AG10803 (cell line): ENCODE results near the gene VAX1.
"Not testable (repeated sequence)": the region's sequence is repeated elsewhere in the genome, so short reads cannot be mapped to it uniquely, and the experiment has no call there.

Source experiments
- DNase-seq: peaks from one replicate; pipeline ENCODE4 v3.0.0; 2010; ENCODE audit warnings: low read depth
- H3K4me3 ChIP-seq: 2 replicates; pipeline ENCODE4 v1.5.1; 2011; ENCODE audit warnings: mild to moderate bottlenecking, low read length, control low read depth
- TF ChIP-seq, protein P1 (sequence below): conservative IDR thresholded peaks from 2 replicates; pipeline ENCODE4 v1.5.1; 2011; ENCODE audit warnings: mild to moderate bottlenecking, low read length, control low read depth, inconsistent platforms

VAX1 gene

DNA sequence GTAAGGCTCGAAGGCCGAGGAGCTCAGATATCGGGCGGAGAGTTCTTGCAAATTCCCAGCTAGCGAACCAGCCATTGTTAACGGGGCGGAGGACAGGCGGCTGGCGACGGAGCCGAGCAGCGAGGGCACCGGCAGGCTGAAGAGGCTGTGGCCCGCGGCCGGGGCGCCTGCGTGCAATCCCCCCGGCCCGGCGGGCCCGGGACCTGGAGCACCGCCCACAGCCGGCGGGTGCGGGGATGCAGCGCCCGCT is 4.1 kb downstream of the VAX1 start:
- no peak overlapping the region for H3K4me3 ChIP-seq
- TF ChIP-seq, protein P1, sequence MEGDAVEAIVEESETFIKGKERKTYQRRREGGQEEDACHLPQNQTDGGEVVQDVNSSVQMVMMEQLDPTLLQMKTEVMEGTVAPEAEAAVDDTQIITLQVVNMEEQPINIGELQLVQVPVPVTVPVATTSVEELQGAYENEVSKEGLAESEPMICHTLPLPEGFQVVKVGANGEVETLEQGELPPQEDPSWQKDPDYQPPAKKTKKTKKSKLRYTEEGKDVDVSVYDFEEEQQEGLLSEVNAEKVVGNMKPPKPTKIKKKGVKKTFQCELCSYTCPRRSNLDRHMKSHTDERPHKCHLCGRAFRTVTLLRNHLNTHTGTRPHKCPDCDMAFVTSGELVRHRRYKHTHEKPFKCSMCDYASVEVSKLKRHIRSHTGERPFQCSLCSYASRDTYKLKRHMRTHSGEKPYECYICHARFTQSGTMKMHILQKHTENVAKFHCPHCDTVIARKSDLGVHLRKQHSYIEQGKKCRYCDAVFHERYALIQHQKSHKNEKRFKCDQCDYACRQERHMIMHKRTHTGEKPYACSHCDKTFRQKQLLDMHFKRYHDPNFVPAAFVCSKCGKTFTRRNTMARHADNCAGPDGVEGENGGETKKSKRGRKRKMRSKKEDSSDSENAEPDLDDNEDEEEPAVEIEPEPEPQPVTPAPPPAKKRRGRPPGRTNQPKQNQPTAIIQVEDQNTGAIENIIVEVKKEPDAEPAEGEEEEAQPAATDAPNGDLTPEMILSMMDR, result no peak
- no peak for DNase-seq

DNA sequence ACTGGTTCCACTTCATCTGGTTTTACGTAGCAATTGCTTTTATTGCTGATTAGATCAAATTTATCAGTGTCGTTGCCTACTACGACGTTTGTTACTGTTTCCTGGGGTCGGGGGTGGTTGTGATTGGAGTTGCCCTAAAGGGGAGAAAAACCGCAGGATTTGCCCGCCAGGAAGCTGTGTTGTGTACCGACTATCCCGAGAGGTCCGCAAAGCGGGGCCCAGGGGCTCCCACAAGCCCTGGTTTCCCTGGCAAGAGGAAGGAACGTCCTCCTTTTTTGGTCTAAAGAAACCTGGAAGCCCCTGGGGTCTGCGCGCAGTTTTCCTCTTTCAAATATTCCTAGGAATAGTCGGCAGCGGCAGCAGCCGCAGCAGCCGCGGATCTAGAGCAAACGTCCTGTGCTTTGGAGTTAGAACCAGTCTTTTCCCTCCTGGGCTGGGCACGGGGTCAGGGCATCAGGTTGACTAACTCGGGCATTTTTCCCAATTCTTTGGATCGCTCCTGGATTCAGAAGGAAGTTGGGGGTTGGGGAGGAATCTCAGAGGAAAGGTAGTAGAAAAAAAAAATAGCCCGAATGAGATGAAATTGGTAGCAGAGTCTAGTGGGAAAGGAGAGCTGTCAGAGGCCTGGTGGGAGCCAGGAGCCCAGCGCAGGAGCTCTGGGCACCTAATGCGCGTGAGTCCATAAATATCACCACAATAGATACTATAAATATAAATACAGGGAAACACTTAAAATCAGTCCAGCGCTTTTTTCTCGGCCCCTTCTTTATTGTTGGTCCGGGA is 4.6 kb downstream of the VAX1 start:
- H3K4me3 ChIP-seq, result no peak overlapping the region
- no peak for DNase-seq

DNA sequence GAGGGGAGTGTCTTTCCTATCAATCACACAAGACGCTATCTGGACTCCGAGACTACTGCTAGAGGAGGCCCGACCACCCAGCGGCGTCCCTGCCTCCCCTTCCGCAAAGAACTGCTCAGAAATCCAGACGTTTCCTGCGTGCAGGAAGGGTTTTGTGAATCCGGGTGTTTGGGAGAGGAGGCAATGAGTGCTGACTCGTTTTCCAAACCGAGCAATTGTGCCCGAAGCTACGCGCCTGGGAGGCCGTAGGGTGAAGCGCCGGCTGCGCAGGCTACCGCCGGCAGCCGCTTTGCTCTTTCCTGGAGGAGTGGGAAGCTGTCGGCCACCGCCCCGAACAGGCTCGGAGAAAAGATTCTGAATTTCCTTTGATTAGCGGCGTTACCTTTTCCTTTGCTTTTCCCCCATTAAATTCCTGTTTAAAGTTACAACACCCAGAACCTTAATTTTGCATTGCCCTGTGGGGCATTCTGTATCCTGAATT is 5.3 kb downstream of the VAX1 start:
- no peak overlapping the region for H3K4me3 ChIP-seq
- DNase-seq, result no peak
- TF ChIP-seq, protein P1, result no peak

More for the DNA sequence above, 4.6 kb downstream of the VAX1 start:
- TF ChIP-seq, protein P1, result no peak

DNA sequence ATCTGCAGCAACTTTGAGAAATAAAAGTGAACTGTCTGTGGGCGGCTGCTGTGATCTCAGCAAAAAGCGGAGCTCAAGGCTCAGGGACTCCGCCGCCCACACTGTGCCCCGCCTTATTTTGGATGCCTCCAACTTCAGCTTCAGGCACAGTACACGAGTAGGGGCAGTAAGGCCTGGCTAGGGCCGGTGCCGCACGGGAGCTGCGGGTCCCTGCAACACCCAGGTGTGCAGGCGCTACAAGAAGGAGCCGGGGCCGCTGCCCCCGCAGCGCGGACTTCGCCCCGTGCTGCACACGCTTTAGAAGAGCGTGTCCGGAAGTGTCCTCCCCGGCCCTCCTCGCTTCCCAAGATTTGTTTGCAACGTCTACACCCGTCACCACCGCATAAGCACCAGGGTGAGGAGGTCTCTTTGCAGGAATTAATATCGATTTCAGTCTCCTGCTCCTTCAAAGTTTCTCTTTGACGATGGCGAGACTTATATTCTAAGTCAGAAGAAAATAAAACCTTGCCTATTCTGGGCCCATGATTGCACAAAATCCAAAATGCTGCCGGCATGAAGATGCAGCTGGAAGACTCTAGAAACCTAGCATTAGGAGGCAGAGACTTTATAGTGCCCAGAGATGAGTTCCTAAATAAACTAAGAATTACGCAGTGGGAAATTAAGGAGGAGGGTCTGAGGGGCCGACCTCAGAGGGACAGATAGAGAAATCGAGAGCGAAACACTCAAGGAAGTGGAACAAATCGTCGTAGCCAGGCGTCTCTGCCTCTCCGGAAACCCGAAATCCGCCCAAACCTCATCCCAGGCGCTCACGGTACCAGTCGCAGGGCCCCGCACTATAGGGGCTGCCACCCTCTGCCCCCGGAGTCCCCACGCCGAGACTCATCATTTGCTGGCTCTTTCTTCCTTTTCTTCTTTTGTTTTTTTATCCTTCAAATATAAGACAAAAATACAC is 6.4 kb downstream of the VAX1 start:
- TF ChIP-seq, protein P1, result no peak
- no peak overlapping the region for H3K4me3 ChIP-seq
- no peak for DNase-seq

DNA sequence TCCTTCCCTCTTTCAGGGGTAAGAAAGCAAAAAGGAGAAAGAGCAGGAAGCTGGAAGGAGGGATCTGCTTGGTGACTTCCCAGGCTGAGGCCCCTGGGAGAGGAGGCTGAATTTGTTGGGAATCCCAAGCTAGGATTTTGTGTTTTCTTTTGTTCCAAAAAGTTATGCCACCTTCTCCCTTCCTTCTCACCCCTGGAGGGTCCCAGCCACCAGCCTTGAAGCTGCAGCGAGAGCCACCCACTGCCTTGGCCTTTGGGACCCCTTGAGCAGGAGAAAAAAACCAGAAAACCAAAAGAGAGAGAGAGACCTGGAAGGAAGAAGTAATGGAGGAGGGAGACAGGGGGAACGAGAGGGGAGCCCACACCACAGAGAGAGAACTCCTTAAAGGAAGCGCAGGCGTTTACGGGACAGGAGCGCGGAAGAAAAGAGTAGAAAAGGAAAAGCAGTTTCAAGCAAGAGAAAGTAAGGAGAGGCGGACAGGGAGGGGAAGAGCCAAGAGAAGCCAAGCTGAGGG is 7.2 kb downstream of the VAX1 start:
- no peak overlapping the region for H3K4me3 ChIP-seq

DNA sequence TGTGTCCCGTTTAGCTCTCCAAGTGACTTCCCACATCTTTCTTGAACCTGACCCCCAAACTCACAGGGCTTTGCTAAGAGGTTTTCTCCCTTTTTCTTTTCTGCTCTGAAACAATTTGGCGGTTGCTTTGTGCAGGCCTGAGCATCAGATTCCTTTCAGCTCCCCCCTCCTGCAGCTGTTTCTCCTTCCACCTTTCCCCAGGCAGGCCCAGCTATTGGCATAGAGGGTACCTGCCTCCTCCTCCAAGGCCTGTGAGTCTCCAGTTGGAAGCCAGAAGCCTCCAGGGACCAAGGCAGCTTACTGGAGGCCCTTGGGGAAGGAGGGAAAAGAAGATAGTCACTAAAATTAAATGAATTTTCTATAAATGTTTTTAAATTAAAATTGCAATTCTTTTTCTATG is 7.7 kb downstream of the VAX1 start:
- DNase-seq, result no peak
- TF ChIP-seq, protein P1, result no peak
- H3K4me3 ChIP-seq, result no peak overlapping the region

More for the DNA sequence above, 7.2 kb downstream of the VAX1 start:
- TF ChIP-seq, protein P1, result no peak
- DNase-seq, result no peak

DNA sequence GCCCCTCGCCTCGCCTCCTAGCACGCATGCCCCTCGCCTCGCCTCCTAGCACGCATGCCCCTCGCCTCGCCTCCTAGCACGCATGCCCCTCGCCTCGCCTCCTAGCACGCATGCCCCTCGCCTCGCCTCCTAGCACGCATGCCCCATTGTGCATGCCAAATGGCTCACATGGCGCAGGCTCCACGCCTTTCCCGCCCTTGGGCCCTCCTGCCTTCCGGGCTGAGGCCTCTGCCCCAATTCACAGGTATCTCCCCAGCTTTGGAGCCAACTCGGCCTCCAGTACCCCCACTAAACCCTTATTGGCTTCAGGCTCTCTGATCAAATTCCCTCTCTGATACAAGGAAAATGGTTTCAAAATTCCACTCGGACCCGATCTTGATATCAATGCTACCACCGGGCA is 11.4 kb downstream of the VAX1 start:
- not testable (repeated sequence) for H3K4me3 ChIP-seq, DNase-seq
